ENCODE measurements around the gene ELP1. TPM values are rescaled to one million over a fixed set of nuclear protein-coding genes. Genes with fewer than 3 reads are reported as not detected.
"Not testable (repeated sequence)": the region's sequence is repeated elsewhere in the genome, so short reads cannot be mapped to it uniquely, and the experiment has no call there.

Gene ELP1
- total and polyA plus RNA-seq, 2 donors (not counting 3 experiments of a cell fraction or from before 2014, with no cell fraction given) = 12.6 to 21.8 TPM

- Histone ChIP-seq H3K27ac (ENCODE audit: insufficient read depth, low read depth, low read length) (no peak overlapping the region), H2AFZ (ENCODE audit: low read depth, low read length) (no peak overlapping the region), H3K27me3 (ENCODE audit: control insufficient read depth in 2 of 2, insufficient read depth in 2 of 2, low read length in 2 of 2) (no peaks in the 10 kb centered on the region), H3K4me3 (replicated peaks in 1 of 3; ENCODE audit: insufficient read depth in 1 of 3, low read depth in 1 of 3, low read length in 3 of 3) (no peak overlapping the region), H3K36me3 (ENCODE audit: control insufficient read depth in 2 of 2, extremely low read depth in 1 of 2, insufficient read depth in 2 of 2, low read length in 2 of 2) (peaks cover 10 to 22% of the 10 kb centered on the region in 2 experiments), H4K20me1 (replicated peaks; ENCODE audit: control insufficient read depth, extremely low read depth, insufficient read depth, low read length) (no peaks in the 10 kb centered on the region), H3K9me3 (replicated peaks; ENCODE audit: control insufficient read depth, insufficient read depth, low read length) (no peaks in the 10 kb centered on the region), H3K4me1 (ENCODE audit: control insufficient read depth, extremely low read depth, insufficient read depth, low read length) (no peaks in the 10 kb centered on the region), H3K4me2 (ENCODE audit: insufficient read depth, low read length) (no peak overlapping the region), H3K9me1 (replicated peaks; ENCODE audit: control insufficient read depth, extremely low read depth, insufficient read depth, low read length) (no peaks in the 10 kb centered on the region), H3K79me2 (ENCODE audit: control insufficient read depth, insufficient read depth, low read length) (no peaks in the 10 kb centered on the region), H3K9ac (replicated peaks; ENCODE audit: extremely low read depth, insufficient read depth, low read length) (no peak overlapping the region)
- no peak for TF ChIP-seq POLR2A (IDR thresholded peaks at IDR 0.05; ENCODE audit: low read depth, low read length)
- CTCF ChIA-PET = interaction anchor here (1.5 to 2.2 kb wide), 2 partner anchors 10 to 54 kb away, joined by 7 to 11 read pairs; no protein-coding TSS in a partner anchor
- dilution Hi-C loops (cut with MboI; ENCODE audit: extremely low pct_ligation_motif_present, low sequenced_read_pairs) (no loop called here), intact Hi-C loops (cut with micrococcal nuclease) (no loop called here)
- FAIRE-seq = no peak
- POLR2A ChIA-PET = interaction anchor here (0.7 kb wide), 1 partner anchor 27 kb away, joined by 4 read pairs; no protein-coding TSS in a partner anchor
- BruUV-seq (replicated peaks) = no TSS peak
- no peak for DNase-seq (ENCODE audit: low read depth, low spot score)
These were observed 33.7 kb downstream of the ELP1 start for GRCh38 chr9:108900176-108900575.

- H3K9me1 ChIP-seq (replicated peaks; ENCODE audit: control insufficient read depth, extremely low read depth, insufficient read depth, low read length); H2AFZ ChIP-seq (ENCODE audit: low read depth, low read length); H3K4me2 ChIP-seq (ENCODE audit: insufficient read depth, low read length); BruUV-seq (replicated peaks); H3K9me3 ChIP-seq (replicated peaks; ENCODE audit: control insufficient read depth, insufficient read depth, low read length); H3K79me2 ChIP-seq (ENCODE audit: control insufficient read depth, insufficient read depth, low read length); H4K20me1 ChIP-seq (replicated peaks; ENCODE audit: control insufficient read depth, extremely low read depth, insufficient read depth, low read length); H3K4me3 ChIP-seq (replicated peaks in 1 of 3; ENCODE audit: insufficient read depth in 1 of 3, low read depth in 1 of 3, low read length in 3 of 3); DNase-seq (ENCODE audit: low read depth, low spot score); intact Hi-C loops (cut with micrococcal nuclease); H3K9ac ChIP-seq (replicated peaks; ENCODE audit: extremely low read depth, insufficient read depth, low read length); FAIRE-seq; dilution Hi-C loops (cut with MboI; ENCODE audit: extremely low pct_ligation_motif_present, low sequenced_read_pairs); H3K27me3 ChIP-seq (ENCODE audit: control insufficient read depth in 2 of 2, insufficient read depth in 2 of 2, low read length in 2 of 2); H3K27ac ChIP-seq (ENCODE audit: insufficient read depth, low read depth, low read length); H3K4me1 ChIP-seq (ENCODE audit: control insufficient read depth, extremely low read depth, insufficient read depth, low read length): not testable (repeated sequence)
- ChIA-PET CTCF (interaction anchor here (0.5 to 2.2 kb wide), 7 partner anchors 9 to 408 kb away, joined by 3 to 11 read pairs (median 4); no protein-coding TSS in a partner anchor), POLR2A (interaction anchor here (0.7 kb wide), 1 partner anchor 26 kb away, joined by 4 read pairs; no protein-coding TSS in a partner anchor)
- peaks cover 11 to 22% of the 10 kb centered on the region in 2 experiments for H3K36me3 ChIP-seq (ENCODE audit: control insufficient read depth in 2 of 2, extremely low read depth in 1 of 2, insufficient read depth in 2 of 2, low read length in 2 of 2)
These were observed 34.8 kb downstream of the ELP1 start for GRCh38 chr9:108899023-108899695.

All from endothelial cell of umbilical vein (primary cell).